Right lobe of liver (tissue), 6 donors: ENCODE results near the gene FYB1. TPM values are rescaled to one million over a fixed set of nuclear protein-coding genes. Genes with fewer than 3 reads are reported as not detected.

Experiments
- ATAC-seq, 4 donors: fragments of 200-7000 bp; cut with Tn5 transposase; one replicate each; pipeline ENCODE4 v1.9.1; 2020; ENCODE audit warnings: mild to moderate bottlenecking in 4 of 4, moderate library complexity in 4 of 4
- DNase-seq, 3 donors: peaks; one replicate each; pipeline ENCODE4 v3.0.0-alpha.2; 2020
- H3K27ac ChIP-seq, 3 donors: fragments of 200-600 bp; one replicate each; pipeline ENCODE4 v1.8.0; 2022
- H3K27me3 ChIP-seq, 2 donors: fragments of 200-600 bp; one replicate each; pipeline ENCODE4 v1.8.0; 2022
- H3K36me3 ChIP-seq, 4 donors: fragments of 200-600 bp; sonication (generic) in 1 of 4; one replicate each; pipeline versions ENCODE4 v1.5.1 to v1.8.0; 2017 to 2022; ENCODE audit warnings: control low read depth in 1 of 4
- H3K4me1 ChIP-seq, 4 donors: fragments of 200-600 bp; sonication (generic) in 1 of 4; one replicate each; pipeline versions ENCODE4 v1.5.1 to v1.8.0; 2017 to 2022; ENCODE audit warnings: control low read depth in 1 of 4
- H3K4me3 ChIP-seq, 3 donors: fragments of 200-600 bp; one replicate each; pipeline ENCODE4 v1.8.0; 2022
- H3K9me3 ChIP-seq, 4 donors: fragments of 200-600 bp; sonication (generic) in 1 of 4; one replicate each; pipeline versions ENCODE4 v1.5.1 to v1.8.0; 2017 to 2022; ENCODE audit warnings: control low read depth in 1 of 4
- POLR2A ChIP-seq: fragments of 450-650 bp; IDR thresholded peaks from one replicate; pipeline ENCODE4 v1.6.1; 2017; ENCODE audit warnings: antibody characterized with exemption, mild to moderate bottlenecking
- WGBS: methylation state at CpG from one replicate; pipeline ENCODE4 v1.1.6; 2018; ENCODE audit warnings: low coverage, low lambda C conversion rate; ENCODE audit not compliant: insufficient coverage; ENCODE audit errors: missing lambda C conversion rate; 5-methylcytosine and 5-hydroxymethylcytosine counted together
- intact Hi-C, 2 donors: fragments of 100-400 bp; cut with DNase I; formaldehyde crosslinking; loops; one replicate each; pipeline versions ENCODE4 v1.11.2 to v1.14.1; 2022
- total RNA-seq, 6 experiments: library from RNA; depleted of rRNA in 2 of 6; stranded (reverse); fragments of >200 nt in 2 of 6; fragmentation: NEBNext Ultra II Directional in 3 of 6; extraction: Animal tissue kit (Norgen Biotek cat#: 25700) in 3 of 6; gene quantifications; one replicate each; pipeline versions ENCODE4 v1.1.0 to v1.2.4, GENCODE V29; 2016 to 2023
- TF ChIP-seq, protein P1 (sequence below), 4 donors: fragments of 200-600 bp in 3 of 4; fragments of 450-650 bp in 1 of 4; IDR thresholded peaks; one replicate each; pipeline versions ENCODE4 v1.5.1 to v1.8.0; 2016 to 2022; ENCODE audit warnings: antibody characterized with exemption in 4 of 4, mild to moderate bottlenecking in 2 of 4
- donor health status: DM: no; HTN: yes; CAD: no.
- donor health status: DM: no; HTN: no; CAD: no.
- donor health status: DM: no; HTN: no; CAD: no.
- donor health status: DM: no; HTN: yes; CAD: no.
- donor health status: DM: no; HTN: yes; CAD: no.

FYB1 gene
- total RNA-seq, 6 experiments from 2014 or later: 3.7 to 15.3 (median 9.1) TPM

DNA sequence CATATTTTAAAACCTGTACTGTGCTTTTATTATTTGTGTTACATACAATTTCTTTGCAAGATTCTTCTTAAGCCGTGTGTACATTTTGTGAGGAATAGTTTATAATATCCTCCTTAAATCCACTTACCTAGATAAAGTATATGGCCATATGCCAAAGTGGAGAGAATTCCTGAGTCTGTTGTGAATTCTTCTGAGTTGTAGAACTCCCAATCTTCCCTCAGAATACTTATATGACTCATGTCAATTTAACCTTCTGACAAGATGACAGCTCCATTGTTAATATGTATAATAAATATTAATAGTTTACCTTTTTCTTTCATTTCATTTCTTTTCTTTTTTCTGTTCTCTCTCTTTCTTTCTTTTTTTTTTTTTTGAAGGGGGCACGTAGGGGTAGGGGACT lies 139.2 kb downstream of the FYB1 start:
- DNase-seq (no peak), ATAC-seq (no peak)
- Histone ChIP-seq H3K27me3 (no peaks in the 10 kb centered on the region), H3K36me3 (no peaks in the 10 kb centered on the region), H3K9me3 (no peaks in the 10 kb centered on the region), H3K27ac (no peak overlapping the region), H3K4me3 (no peak overlapping the region), H3K4me1 (peaks cover 0 to 8% (median 0%) of the 10 kb centered on the region in 4 donors)
- intact Hi-C loops: no loop called here
- 62% methylated on average over 2 of the region's 2 CpGs for WGBS
- TF ChIP-seq, protein P1, sequence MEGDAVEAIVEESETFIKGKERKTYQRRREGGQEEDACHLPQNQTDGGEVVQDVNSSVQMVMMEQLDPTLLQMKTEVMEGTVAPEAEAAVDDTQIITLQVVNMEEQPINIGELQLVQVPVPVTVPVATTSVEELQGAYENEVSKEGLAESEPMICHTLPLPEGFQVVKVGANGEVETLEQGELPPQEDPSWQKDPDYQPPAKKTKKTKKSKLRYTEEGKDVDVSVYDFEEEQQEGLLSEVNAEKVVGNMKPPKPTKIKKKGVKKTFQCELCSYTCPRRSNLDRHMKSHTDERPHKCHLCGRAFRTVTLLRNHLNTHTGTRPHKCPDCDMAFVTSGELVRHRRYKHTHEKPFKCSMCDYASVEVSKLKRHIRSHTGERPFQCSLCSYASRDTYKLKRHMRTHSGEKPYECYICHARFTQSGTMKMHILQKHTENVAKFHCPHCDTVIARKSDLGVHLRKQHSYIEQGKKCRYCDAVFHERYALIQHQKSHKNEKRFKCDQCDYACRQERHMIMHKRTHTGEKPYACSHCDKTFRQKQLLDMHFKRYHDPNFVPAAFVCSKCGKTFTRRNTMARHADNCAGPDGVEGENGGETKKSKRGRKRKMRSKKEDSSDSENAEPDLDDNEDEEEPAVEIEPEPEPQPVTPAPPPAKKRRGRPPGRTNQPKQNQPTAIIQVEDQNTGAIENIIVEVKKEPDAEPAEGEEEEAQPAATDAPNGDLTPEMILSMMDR (IDR thresholded peaks at IDR 0.05): no peak
- TF ChIP-seq POLR2A: no peak

DNA sequence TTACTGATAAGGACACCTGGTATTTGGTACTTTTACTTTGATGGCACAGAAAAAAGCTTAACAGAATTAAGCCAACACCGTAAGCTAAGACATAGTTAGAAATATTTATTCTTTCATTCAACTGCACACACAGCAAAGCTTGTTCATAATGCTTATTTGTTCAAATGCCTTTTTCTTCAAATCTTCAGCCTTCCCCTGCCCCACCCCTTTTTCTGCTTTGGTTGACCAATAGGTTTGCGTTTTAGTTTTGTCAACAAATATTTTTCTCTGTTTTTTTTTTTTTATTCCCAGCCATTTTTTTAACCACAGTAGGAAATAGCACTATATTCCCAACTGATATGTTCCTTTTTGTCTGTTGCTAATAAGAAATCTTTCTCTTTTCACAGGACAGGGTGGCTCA lies 140.2 kb downstream of the FYB1 start:
- Histone ChIP-seq H3K27ac (no peak overlapping the region), H3K36me3 (no peaks in the 10 kb centered on the region), H3K4me3 (no peak overlapping the region), H3K9me3 (no peaks in the 10 kb centered on the region), H3K4me1 (peaks cover 0 to 8% (median 0%) of the 10 kb centered on the region in 4 donors), H3K27me3 (no peaks in the 10 kb centered on the region)
- intact Hi-C loops: loop anchor here in 1 of 2 donors (10.0 kb wide), 1 partner anchor 84 kb away; no protein-coding TSS in a partner anchor
- ATAC-seq (no peak), DNase-seq (no peak)
- no peak for TF ChIP-seq POLR2A
- TF ChIP-seq, protein P1 (IDR thresholded peaks at IDR 0.05): no peak
- 63% methylated on average over 2 of the region's 2 CpGs for WGBS

DNA sequence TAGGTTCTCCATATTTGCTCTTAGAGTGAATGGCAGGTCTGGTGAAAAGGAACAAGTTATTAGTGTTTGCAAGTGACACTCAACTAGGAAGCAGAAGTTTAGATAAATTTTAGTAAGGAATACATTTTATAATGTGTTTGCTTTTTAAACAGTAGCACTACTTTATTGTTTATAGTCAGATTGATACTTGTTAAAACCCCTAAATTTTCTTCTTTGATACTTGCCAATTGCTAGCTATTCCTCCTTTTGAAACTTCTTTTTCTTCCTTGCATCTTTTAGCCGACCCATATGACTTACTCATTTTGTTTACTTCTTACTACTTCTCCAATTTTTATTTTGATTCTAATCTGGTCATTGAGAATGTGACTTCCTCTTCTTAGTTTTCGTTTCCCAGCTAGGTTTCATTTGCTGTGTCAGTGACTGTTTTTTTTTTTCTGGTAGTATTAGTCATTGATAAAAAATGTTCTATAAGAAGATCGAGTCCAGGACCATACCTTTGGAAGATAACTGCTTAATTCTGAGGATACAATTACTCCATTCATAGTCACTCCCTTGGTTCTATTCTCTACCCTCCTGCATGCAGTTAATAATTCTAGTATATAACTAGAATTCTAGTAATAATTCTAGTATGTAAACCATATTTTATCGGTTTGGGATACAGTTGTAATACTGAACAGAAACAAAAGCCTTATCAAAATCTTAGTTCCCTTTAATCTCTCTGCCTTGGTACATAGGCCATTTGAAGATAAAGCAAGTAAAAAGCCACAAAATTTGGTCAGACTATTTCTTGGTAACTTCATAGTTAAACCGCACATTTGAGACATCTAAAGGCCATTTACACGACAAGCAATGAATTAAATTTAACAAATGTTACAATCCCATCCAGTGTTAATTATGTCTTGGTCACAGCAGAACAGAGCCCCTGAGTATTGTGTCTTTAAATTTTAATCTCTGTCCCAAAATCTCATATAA lies 142.3 kb downstream of the FYB1 start:
- H3K9me3 ChIP-seq: no peaks in the 10 kb centered on the region
- ATAC-seq (no peak), DNase-seq (no peak)
- H3K4me1 ChIP-seq: peaks cover 0 to 16% (median 0%) of the 10 kb centered on the region in 4 donors
- no peaks in the 10 kb centered on the region for H3K27me3 ChIP-seq
- intact Hi-C loops: loop anchor here in 1 of 2 donors (10.0 kb wide), 1 partner anchor 82 kb away; no protein-coding TSS in a partner anchor
- WGBS: 35% methylated on average over 6 of the region's 6 CpGs
- no peaks in the 10 kb centered on the region for H3K36me3 ChIP-seq
- TF ChIP-seq, protein P1 (IDR thresholded peaks at IDR 0.05): no peak
- no peak for TF ChIP-seq POLR2A
- H3K27ac ChIP-seq: no peak overlapping the region
- no peak overlapping the region for H3K4me3 ChIP-seq

DNA sequence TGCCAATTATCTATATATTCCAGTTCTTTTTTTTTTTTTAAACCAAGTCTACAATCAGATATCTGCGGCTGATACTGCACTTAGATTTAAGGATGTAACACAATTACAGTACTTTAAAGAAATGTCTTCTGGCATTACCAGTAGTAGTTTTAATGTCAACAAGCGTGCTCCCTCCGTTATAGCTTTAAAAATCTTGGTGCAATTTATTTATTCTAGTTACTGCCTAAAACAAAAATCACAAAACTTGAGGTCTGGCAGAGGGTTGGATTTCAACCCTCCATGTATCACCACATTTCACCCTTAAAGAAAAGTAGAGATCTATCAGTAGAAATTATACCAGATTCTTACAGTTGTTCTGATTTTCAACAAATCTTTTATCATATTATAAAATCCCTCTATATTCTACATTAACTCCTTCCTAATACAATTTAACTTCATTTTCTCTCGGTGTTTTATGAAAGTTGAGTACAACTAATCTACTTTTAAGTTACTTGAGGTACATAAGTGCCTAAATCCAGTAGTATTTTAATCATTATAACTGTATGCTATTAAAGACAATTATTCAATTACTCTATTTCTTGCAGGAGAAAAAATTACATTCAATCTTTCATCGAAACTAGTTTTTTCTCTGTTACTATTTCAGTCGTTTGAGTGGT lies 143.1 kb downstream of the FYB1 start:
- ATAC-seq (no peak), DNase-seq (no peak)
- no peaks in the 10 kb centered on the region for H3K36me3 ChIP-seq
- WGBS: 85% methylated on average over 6 of the region's 6 CpGs
- peaks cover 0 to 24% (median 0%) of the 10 kb centered on the region in 4 donors for H3K4me1 ChIP-seq
- TF ChIP-seq POLR2A: no peak
- TF ChIP-seq, protein P1 (IDR thresholded peaks at IDR 0.05): no peak
- intact Hi-C loops: loop anchor here in 1 of 2 donors (10.0 kb wide), 1 partner anchor 81 kb away; no protein-coding TSS in a partner anchor
- no peaks in the 10 kb centered on the region for H3K27me3 ChIP-seq
- H3K27ac ChIP-seq: no peak overlapping the region
- H3K9me3 ChIP-seq: no peaks in the 10 kb centered on the region
- H3K4me3 ChIP-seq: no peak overlapping the region
